Sigmoid colon (tissue), 7 donors: Measurements from ENCODE around the gene ZBTB7C. TPM values are rescaled to one million over a fixed set of nuclear protein-coding genes. Genes with fewer than 3 reads are reported as not detected.
A peak's percentile ranks its signal among the peaks of the same experiment; 100 is the strongest.

ENCODE experiments used
- DNase-seq: peaks from one replicate; pipeline ENCODE4 v3.0.0-alpha.2; 2019
- H3K27ac ChIP-seq, 4 donors: fragments of 200-600 bp; sonication (generic); one replicate each; pipeline ENCODE4 v1.5.1; 2016 to 2019; ENCODE audit warnings: mild to moderate bottlenecking in 1 of 4
- H3K27me3 ChIP-seq, 3 donors: fragments of 200-600 bp; sonication (generic); one replicate each; pipeline ENCODE4 v1.5.1; 2019; ENCODE audit warnings: mild to moderate bottlenecking in 1 of 3
- H3K36me3 ChIP-seq, 4 donors: fragments of 200-600 bp; sonication (generic); one replicate each; pipeline ENCODE4 v1.5.1; 2016 to 2019
- H3K4me1 ChIP-seq, 4 donors: fragments of 200-600 bp; sonication (generic); one replicate each; pipeline ENCODE4 v1.5.1; 2017 to 2019
- H3K4me3 ChIP-seq, 4 donors: fragments of 200-600 bp; sonication (generic); one replicate each; pipeline ENCODE4 v1.5.1; 2017 to 2019; ENCODE audit warnings: mild to moderate bottlenecking in 2 of 4, moderate library complexity in 1 of 4
- H3K9me3 ChIP-seq, 4 donors: fragments of 200-600 bp in 3 of 4; sonication (generic) in 3 of 4; one replicate each; pipeline versions ENCODE4 v1.5.1 to v1.6.1; 2013 to 2019
- CTCF ChIP-seq, 4 experiments: fragments of 450-650 bp in 3 of 4; fragments of 200-600 bp in 1 of 4; IDR thresholded peaks; one replicate each; pipeline ENCODE4 v1.5.1; 2016 to 2019; ENCODE audit warnings: antibody characterized with exemption in 4 of 4, mild to moderate bottlenecking in 3 of 4, moderate library complexity in 2 of 4
- EP300 ChIP-seq, 4 donors: sonication (generic); formaldehyde crosslinking; IDR thresholded peaks; one replicate each; pipeline ENCODE4 v1.6.1; 2017; ENCODE audit warnings: antibody characterized with exemption in 4 of 4
- POLR2A ChIP-seq, 2 donors: fragments of 450-650 bp; IDR thresholded peaks; one replicate each; pipeline ENCODE4 v1.6.1; 2016; ENCODE audit warnings: antibody characterized with exemption in 2 of 2, mild to moderate bottlenecking in 2 of 2, moderate library complexity in 2 of 2
- POLR2AphosphoS5 ChIP-seq, 4 donors: sonication (generic); formaldehyde crosslinking; IDR thresholded peaks; one replicate each; pipeline ENCODE4 v1.6.1; 2017; ENCODE audit warnings: antibody characterized with exemption in 4 of 4
- WGBS, 2 donors: extraction: QIAGEN DNeasy Blood & Tissue Kit; methylation state at CpG; one replicate each; pipeline ENCODE4 v1.1.7; 2013; 5-methylcytosine and 5-hydroxymethylcytosine counted together
- intact Hi-C: fragments of 100-400 bp; cut with DNase I; formaldehyde crosslinking; loops from one replicate; pipeline ENCODE4 v1.15.1; 2023
- polyA plus RNA-seq, 3 donors: library from polyadenylated mRNA; stranded (reverse); fragments of 200-250 nt; gene quantifications; one replicate each; pipeline ENCODE4 v1.2.3, GENCODE V29; 2013
- total RNA-seq, 4 donors: library from RNA; depleted of rRNA; stranded (reverse); fragments of >200 nt; gene quantifications; one replicate each; pipeline ENCODE4 v1.1.0, GENCODE V29; 2016
- donor health status: healthy with polysubstance abuse.
- donor health status: Bipolar disorder and iron deficiency.
- donor health status: healthy.

ZBTB7C gene
- total and polyA plus RNA-seq, 7 donors = 0.41 to 18.6 (median 1.7) TPM

GRCh38 chr18:48192542-48192941, 216.6 kb downstream of the ZBTB7C start:
- 77 to 92% methylated on average over 8 of the region's 8 CpGs for WGBS, 2 donors
- no peak for DNase-seq
- Histone ChIP-seq H3K36me3 (no peaks in the 10 kb centered on the region), H3K4me1 (peaks cover 0 to 11% (median 10%) of the 10 kb centered on the region in 4 donors), H3K9me3 (no peaks in the 10 kb centered on the region), H3K27ac (no peak overlapping the region), H3K4me3 (no peak overlapping the region), H3K27me3 (no peaks in the 10 kb centered on the region)
- intact Hi-C loops = no loop called here
- no peak for TF ChIP-seq EP300 (IDR thresholded peaks at IDR 0.05)

- Histone ChIP-seq H3K9me3 (no peaks in the 10 kb centered on the region), H3K27me3 (no peaks in the 10 kb centered on the region), H3K36me3 (no peaks in the 10 kb centered on the region), H3K4me1 (peaks cover 0 to 11% (median 10%) of the 10 kb centered on the region in 4 donors), H3K27ac (no peak overlapping the region), H3K4me3 (no peak overlapping the region)
- TF ChIP-seq CTCF (IDR thresholded peaks at IDR 0.05) (no peak), POLR2AphosphoS5 (IDR thresholded peaks at IDR 0.05) (no peak), EP300 (IDR thresholded peaks at IDR 0.05) (no peak), POLR2A (IDR thresholded peaks at IDR 0.05) (no peak)
- intact Hi-C loops = no loop called here
- no peak for DNase-seq
- 71 to 78% methylated on average over 3 of the region's 3 CpGs for WGBS, 2 donors
Measured at GRCh38 chr18:48191494-48191893, 217.7 kb downstream of the ZBTB7C start.

- intact Hi-C loops = no loop called here
- WGBS, 2 donors = 88 to 95% methylated on average over 7 of the region's 7 CpGs
- no peak for DNase-seq
Measured at GRCh38 chr18:48190994-48191393, 218.2 kb downstream of the ZBTB7C start.

GRCh38 chr18:48188609-48189008, 220.6 kb downstream of the ZBTB7C start:
- Histone ChIP-seq H3K27me3 (no peaks in the 10 kb centered on the region), H3K36me3 (no peaks in the 10 kb centered on the region), H3K4me1 (peaks cover 0 to 5% (median under 1%) of the 10 kb centered on the region in 4 donors), H3K27ac (no peak overlapping the region), H3K4me3 (no peak overlapping the region), H3K9me3 (no peaks in the 10 kb centered on the region)
- WGBS, 2 donors = 88 to 92% methylated on average over 2 of the region's 2 CpGs
- TF ChIP-seq EP300 (IDR thresholded peaks at IDR 0.05) = no peak
- no peak for TF ChIP-seq POLR2AphosphoS5 (IDR thresholded peaks at IDR 0.05)
- no peak for TF ChIP-seq CTCF (IDR thresholded peaks at IDR 0.05)
- TF ChIP-seq POLR2A (IDR thresholded peaks at IDR 0.05) = no peak
- no peak for DNase-seq
- intact Hi-C loops = no loop called here

More at GRCh38 chr18:48190994-48191393, 218.2 kb downstream of the ZBTB7C start:
- Histone ChIP-seq H3K27ac (no peak overlapping the region), H3K4me1 (peaks cover 0 to 13% (median 11%) of the 10 kb centered on the region in 4 donors), H3K4me3 (no peak overlapping the region), H3K36me3 (no peaks in the 10 kb centered on the region), H3K27me3 (no peaks in the 10 kb centered on the region), H3K9me3 (no peaks in the 10 kb centered on the region)
- TF ChIP-seq CTCF (IDR thresholded peaks at IDR 0.05) (no peak), POLR2AphosphoS5 (IDR thresholded peaks at IDR 0.05) (no peak), EP300 (IDR thresholded peaks at IDR 0.05) (no peak), POLR2A (IDR thresholded peaks at IDR 0.05) (no peak)

- 85 to 94% methylated on average over 6 of the region's 6 CpGs for WGBS, 2 donors
- no peaks in the 10 kb centered on the region for H3K9me3 ChIP-seq
- intact Hi-C loops = no loop called here
Measured at GRCh38 chr18:48186861-48187260, 222.3 kb downstream of the ZBTB7C start.

More at GRCh38 chr18:48186861-48187260, 222.3 kb downstream of the ZBTB7C start:
- DNase-seq = no peak
- H3K4me1 ChIP-seq = peaks cover 0 to 5% (median 0%) of the 10 kb centered on the region in 4 donors
- no peaks in the 10 kb centered on the region for H3K36me3 ChIP-seq
- no peak overlapping the region for H3K4me3 ChIP-seq
- peak overlapping the region in 1 of 4 donors; percentile 32 for H3K27ac ChIP-seq
- no peak for TF ChIP-seq POLR2AphosphoS5 (IDR thresholded peaks at IDR 0.05)
- no peak for TF ChIP-seq POLR2A (IDR thresholded peaks at IDR 0.05)
- no peak for TF ChIP-seq EP300 (IDR thresholded peaks at IDR 0.05)
- no peak for TF ChIP-seq CTCF (IDR thresholded peaks at IDR 0.05)
- H3K27me3 ChIP-seq = no peaks in the 10 kb centered on the region
